GM18858 (cell line): Measurements from ENCODE around the gene PRSS3.
"Not testable (repeated sequence)": the region's sequence is repeated elsewhere in the genome, so short reads cannot be mapped to it uniquely, and the experiment has no call there.

Source experiments
- ATAC-seq: cut with Tn5 transposase; IDR thresholded peaks from one replicate; pipeline ENCODE4 v1.9.1; 2021; ENCODE audit not compliant: unreplicated experiment

The PRSS3 gene

GRCh38 chr9:33785914-33786313 lies 9.4 kb upstream of the PRSS3 start:
- ATAC-seq, result no peak

- no peak for ATAC-seq
These were observed 8.7 kb upstream of the PRSS3 start for GRCh38 chr9:33786681-33787080.

GRCh38 chr9:33787839-33788238 lies 7.5 kb upstream of the PRSS3 start:
- ATAC-seq, result no peak

- ATAC-seq, result not testable (repeated sequence)
These were observed 5.9 kb upstream of the PRSS3 start for GRCh38 chr9:33789429-33789828.

DNA sequence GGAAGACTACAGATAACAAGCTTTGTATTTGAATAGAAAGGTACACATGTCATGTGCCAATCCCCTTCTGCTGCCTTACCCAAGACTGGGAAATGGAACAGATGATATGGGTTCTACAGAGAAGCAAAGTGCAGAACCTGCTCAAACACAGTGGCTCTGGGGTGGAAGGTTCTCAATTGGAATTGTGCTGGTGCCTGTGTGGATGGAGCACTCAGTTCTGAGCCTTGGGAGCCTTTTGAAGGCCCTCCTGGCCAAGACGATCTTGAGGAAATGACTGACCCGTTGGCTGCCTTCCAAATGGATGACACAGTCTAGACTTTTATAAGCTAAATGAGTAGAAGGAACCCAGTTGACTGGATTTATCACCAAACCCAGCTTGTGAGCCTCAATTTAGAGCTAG lies 4.2 kb upstream of the PRSS3 start:
- no peak for ATAC-seq

GRCh38 chr9:33793496-33793895 lies 1.9 kb upstream of the PRSS3 start:
- not testable (repeated sequence) for ATAC-seq

DNA sequence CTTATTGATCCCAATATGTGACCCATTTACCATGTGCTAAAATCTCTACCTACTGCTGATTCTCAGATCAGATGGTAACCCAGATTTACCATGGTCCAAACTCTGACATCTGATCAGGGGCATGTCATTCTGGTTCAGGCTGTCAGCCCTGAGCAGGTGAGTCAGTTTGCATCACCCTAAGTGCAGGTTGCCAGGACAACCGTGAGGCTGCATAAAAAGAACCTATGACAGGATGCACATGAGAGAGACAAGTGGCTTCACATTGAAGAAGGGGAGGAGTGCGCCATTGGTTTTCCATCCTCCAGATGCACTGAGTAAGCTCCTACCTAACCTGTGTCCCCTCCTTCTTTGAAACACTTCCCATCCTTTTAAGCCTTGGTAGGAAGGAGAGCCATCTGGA lies 801 bp upstream of the PRSS3 start:
- no peak for ATAC-seq

GRCh38 chr9:33795819-33796218 lies 458 bp downstream of the PRSS3 start:
- ATAC-seq, result no peak

DNA sequence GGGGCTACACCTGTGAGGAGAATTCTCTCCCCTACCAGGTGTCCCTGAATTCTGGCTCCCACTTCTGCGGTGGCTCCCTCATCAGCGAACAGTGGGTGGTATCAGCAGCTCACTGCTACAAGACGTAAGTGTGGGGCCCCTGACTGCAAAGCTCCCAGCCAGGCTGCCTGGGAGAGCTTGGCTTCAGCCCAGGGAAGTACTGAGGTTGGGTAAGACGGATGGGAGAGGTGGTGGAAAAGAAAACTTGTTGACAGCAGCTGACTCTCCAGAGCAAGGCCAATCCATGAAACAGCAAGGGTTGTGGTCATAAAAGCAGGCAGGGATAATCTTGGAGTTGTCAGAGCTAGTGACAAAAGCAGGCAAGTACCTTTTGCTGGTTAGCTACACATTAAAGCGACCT lies 1.3 kb downstream of the PRSS3 start:
- not testable (repeated sequence) for ATAC-seq

DNA sequence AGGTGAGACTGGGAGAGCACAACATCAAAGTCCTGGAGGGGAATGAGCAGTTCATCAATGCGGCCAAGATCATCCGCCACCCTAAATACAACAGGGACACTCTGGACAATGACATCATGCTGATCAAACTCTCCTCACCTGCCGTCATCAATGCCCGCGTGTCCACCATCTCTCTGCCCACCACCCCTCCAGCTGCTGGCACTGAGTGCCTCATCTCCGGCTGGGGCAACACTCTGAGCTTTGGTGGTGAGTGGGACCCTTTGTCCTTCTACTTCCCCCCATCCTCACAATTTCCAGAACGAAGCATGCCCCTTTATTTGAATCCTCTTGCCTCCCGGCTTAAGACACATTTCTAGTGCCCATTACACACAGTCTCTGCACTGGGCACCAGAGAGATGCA lies 2.5 kb downstream of the PRSS3 start:
- ATAC-seq, result no peak

- no peak for ATAC-seq
These were observed 3.2 kb downstream of the PRSS3 start for GRCh38 chr9:33798545-33798944.

DNA sequence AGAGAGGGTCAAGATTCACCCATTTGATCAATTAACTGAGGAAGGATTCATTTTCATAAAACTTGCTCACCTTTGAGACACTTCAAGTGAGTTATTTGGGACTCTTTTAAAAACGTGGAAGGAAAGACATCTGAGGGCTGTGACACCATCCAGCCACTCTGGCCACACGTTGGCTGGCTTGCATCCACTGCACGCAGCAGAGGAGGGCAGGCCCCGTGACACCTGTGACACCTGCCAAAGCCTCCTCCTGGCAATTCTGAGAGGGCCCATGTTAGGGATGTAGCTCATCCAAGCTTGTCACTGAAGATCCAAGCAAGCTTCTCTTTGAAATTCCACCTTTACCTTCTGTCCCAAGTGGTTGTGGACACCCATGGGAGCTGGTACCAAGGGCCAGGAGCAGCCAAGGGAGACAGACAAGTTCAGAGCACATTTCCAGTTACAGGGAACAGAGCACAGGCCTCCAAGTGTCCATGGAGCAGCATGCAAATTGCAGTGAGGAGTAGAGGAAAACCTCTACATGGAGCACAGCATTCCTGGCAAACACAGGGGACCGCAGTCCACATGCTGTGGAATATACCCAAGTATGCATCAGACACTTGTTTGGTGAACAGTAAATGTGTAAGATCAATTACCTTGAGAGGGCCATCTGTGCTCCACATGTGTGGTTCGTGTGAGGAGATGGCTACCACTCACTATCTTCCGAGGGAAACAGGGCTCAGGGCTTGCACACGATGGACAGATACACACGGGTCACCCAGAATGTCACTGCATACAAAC lies 4.8 kb downstream of the PRSS3 start:
- ATAC-seq, result no peak

GRCh38 chr9:33800886-33801285 lies 5.5 kb downstream of the PRSS3 start:
- ATAC-seq, result no peak

DNA sequence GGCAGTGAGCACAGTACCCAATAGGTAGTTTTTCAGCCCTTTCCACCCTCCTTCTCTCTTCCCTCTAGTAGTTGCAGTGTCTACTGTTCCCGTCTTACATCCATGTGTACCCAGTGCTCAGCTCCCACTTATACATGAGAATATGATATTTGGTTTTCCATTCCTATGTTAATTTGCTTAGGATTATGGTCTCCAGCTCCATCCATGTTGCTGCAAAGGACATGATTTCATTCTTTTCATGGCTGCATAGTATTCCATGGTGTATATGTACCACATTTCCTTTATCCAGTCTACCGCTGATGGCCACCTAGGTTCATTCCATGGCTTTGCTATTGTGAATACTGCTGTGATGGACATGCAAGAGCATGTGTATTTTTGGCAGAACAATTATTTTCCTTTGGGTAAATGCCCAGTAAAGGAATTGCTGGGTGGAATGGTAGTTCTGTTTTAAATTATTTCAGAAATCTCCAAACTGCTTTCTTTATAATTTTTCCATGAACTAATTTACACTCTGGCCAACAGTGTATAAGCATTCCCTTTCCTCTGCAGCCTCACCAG lies 6.7 kb downstream of the PRSS3 start:
- not testable (repeated sequence) for ATAC-seq

- ATAC-seq, result not testable (repeated sequence)
These were observed 8.8 kb downstream of the PRSS3 start for GRCh38 chr9:33804196-33804595.

GRCh38 chr9:33807156-33807555 lies 11.8 kb downstream of the PRSS3 start:
- not testable (repeated sequence) for ATAC-seq

DNA sequence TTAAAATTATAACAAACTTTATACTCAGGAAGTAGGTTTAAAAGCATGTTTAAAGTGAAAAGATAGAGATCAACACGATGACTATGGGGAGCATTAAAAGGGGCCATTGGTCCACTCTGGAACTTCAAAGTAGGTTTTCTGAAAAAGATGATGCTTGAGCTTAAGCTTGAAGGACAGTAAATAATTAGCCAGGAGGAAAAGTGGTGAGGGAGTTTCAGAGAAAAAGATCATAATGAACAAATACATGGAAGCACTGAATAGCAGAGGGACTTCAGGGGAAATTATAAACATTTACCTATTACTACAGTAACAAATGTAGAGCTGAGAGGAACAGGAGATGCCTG lies 13.6 kb downstream of the PRSS3 start:
- not testable (repeated sequence) for ATAC-seq

- ATAC-seq, result no peak
These were observed 14.1 kb downstream of the PRSS3 start for GRCh38 chr9:33809506-33809905.

- no peak for ATAC-seq
These were observed 18.6 kb downstream of the PRSS3 start for GRCh38 chr9:33813712-33814641.

DNA sequence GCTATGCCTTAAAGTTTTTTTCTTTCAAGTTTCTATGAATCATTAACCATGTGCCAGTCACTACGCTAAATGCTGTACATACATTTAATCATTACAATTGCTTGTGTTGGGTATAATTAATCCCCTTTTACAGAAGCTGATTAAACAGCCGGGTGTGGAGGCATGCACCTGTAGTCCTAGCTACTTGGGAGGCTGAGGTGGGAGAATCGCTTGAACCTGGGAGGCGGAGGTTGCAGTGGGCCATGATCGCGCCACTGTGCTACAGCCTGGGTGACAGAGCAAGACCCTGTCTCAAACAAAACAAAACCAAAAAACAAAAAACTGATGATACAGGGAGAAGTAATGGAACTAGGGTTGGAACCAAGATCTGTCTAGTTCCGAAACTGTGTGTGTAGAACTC lies 20.4 kb downstream of the PRSS3 start:
- no peak for ATAC-seq

GRCh38 chr9:33816327-33817252 lies 21.2 kb downstream of the PRSS3 start, which contains the start of gene UBE2R2:
Gene UBE2R2, plus strand, starts transcription at chr9:33817160. Its CDS starts 598 bp downstream, at chr9:33817758.
- ATAC-seq, result peak; percentile 34
